ENCODE measurements around the gene MERTK.
"Not testable (repeated sequence)": the region's sequence is repeated elsewhere in the genome, so short reads cannot be mapped to it uniquely, and the experiment has no call there.

Gene MERTK

DNA sequence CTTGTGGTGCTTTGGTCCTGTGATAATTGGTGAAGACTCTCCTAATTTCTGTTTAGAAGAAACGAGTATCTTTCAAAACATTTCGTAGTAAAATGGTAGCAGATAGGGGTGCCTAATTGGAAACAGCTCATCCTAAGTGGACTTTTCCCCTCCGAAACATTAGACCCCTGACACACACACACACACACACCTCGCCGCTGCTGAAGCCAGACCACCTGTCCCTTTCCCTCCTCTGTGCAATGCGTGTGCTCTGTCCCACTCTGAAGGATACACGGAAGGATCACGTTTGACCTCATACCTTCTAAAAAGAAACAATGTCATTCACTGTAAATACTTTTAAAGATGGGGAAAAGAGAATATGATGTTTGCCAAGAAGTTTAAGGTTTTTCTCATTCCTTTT is 120.4 kb downstream of the MERTK start:
- DNase-seq = no peak

DNA sequence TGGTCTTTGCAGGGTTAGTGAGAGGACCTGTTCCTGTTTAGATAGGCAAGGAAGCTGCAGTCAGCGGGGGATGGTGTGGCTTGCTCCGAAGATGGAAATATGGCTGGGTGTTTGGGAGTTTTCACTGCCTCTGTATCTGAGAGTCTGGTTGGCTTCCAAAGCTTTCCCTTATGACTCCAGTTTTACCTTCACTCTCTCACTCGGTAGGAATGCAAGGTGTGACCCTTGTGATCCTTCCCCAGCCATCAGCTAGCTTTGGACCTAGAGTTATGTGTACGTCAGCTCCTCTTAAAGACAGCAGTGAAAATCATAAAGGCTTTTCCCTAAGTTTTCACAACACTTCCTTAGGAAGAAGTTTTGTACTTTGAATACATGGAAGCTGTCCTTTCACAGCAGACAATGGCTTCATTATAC is 121.2 kb downstream of the MERTK start:
- no peak for DNase-seq

DNA sequence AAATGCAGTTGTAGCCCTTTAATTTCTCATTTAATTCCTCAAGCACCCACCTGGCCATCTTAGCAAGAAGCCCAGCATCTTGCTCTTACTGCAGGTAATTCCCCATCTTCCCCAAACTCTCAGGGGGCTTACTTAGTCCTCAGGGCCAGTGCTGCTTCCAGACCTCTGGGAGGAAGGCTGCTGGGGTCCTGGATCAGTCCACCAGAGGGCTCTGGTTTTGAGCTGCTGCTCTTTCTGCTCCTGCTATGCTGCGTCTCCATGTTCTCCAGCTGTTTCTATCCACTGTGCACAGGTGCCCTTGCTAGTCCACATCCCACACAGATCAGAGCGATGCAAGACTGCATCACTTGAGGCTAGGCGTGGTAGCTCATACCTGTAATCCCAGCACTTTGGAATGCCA is 122.2 kb downstream of the MERTK start:
- DNase-seq = no peak

DNA sequence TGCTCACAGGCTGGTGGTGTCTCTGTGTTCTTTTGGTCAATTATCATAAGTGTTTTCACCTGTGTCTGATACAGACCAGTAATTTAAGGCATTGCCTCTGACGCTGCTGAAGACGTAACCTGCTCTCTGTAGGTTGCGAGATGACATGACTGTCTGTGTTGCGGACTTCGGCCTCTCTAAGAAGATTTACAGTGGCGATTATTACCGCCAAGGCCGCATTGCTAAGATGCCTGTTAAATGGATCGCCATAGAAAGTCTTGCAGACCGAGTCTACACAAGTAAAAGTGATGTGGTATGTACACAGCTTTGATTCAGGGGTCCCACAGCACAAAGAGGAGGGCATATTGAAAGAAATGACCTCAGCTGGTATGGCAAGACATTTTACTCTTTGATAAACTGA is 122.9 kb downstream of the MERTK start:
- DNase-seq = no peak

DNA sequence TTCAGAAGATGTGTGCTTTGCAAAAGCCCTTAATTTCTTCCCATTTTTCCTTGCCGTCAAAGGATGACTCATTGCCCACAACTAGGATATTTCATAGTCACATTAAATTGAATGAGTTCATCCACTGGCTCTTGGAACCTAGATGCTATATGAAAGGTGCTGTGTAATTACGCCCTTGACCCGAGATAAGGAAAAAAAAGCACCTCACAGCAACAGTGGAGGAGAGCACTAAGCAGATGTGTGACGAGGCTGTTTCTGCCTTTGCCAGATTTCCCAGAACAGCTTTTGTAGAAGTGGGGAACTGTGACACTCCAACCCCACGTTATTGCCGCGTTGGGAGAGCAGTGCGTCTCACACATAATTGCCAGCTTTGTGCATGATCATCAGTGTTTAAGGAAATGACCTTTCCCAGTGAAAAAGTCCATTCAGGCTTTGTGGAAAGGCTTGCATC is 123.4 kb downstream of the MERTK start:
- DNase-seq = peak; percentile 44

DNA sequence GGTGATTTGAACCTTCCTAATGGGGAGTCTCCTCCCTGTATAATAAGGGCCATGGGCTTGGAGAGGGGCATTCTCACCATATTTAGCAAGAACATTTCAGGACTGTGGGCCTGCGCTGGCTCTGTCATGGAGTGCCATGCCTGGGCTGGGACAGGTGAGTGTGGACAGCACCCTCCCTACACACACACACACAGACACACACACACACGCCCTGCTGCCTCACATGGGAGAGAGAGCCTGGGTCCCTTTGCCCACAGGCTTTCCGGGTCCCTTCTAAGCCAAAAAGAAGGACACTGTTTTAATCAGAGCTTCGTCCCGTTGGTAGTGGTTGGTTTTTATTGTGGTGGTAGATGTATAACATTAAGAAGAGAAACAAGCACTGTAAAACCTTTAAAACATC is 125.3 kb downstream of the MERTK start:
- no peak for DNase-seq

DNA sequence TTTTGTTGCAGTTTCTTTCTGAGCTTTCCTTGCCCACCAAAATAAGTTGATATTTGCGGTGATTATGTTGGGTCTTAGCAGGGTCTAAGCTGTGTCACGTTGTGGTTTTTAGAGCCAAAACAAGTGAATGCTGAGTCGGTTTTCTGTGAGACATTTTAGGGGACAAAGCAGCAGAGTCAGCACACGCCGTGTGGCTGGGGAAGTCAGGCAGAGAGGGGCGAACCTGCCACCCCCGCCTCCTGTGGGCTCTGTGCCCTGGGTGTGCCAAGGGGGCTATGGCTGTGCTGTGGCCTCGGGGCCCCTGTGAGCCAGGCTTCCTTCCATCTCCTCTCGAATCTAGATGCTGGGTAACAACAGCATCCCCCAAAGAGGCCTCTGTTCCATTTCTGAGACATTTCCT is 125.8 kb downstream of the MERTK start:
- DNase-seq = no peak

DNA sequence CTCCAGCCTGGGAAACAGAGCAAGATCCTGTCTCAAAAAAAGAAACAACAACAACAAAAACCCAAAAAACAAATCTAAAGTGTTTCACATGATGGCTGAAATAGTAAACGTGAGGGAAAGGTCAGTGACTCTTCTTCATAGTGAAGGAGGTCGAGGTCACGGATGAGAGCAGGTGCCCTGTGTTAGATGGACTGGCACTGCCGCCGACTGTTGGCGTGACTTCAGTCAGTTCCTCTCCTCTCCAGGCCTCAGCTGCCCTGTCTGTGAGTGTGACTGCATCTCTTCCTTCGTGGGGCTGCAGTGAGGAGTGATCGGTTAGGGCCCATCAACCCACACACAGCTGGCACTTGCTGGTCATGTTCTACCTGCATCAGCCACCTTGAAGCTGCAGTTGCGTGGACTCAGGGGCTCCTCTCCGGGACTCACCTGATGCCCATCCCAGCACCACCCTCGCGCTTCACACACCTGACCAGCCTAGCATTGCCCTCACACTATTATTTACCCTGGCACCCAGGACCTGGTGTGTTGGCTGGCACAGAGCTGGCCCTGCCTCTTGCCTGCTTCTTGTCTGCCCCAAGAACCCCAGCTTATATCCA is 126.6 kb downstream of the MERTK start:
- DNase-seq = no peak

DNA sequence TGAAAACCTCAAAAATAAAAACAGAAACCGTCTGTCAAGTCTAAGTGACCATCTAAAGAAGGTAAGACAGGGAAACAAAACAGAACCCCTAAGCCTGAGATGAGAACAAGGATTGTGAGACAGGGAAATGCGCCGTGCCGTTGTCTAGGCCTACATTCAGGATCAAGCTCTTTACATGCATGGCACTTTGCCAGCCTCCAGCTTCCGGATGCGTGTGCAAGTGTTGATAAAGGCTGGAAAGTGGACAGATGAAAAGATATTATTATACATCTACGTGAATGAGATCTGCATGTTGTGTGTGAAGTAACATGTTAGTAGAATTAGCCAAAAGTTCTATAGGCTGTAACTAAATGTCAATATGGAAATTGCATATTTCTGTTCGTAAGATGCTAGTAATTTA is 128.1 kb downstream of the MERTK start:
- DNase-seq = no peak

DNA sequence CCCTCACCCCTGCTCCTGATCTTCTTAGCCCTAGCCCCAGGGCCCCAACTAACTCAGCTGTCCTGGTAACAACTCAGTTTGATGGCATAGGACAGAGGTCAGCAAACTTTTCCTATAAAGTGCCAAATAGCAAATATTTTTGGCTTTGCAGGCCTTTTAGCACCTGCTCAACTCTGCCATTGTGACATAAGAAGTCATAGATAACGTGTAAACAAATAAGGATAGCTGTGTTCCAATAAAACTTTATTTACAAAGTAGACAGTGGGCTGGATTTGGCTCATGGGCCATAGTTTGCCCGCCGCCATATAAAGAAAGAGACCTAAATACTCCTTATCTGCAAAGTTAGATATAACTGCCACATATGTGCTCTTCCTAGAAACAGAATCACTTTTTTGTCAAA is 129.4 kb downstream of the MERTK start:
- DNase-seq = no peak

DNA sequence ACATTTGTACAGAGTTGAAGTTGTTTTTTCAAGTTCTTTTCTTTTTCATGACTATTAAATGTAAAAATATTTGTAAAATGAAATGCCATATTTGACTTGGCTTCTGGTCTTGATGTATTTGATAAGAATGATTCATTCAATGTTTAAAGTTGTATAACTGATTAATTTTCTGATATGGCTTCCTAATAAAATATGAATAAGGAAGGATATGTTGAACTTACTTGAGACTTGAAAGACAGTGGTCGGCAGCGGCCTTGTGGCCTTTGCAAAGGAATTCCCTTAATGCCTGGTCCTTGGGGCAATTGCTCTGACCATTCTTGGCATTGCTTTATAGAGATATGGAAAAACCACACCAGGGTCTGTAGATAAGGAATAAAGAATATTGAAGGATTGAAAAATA is 130.8 kb downstream of the MERTK start:
- no peak for DNase-seq

DNA sequence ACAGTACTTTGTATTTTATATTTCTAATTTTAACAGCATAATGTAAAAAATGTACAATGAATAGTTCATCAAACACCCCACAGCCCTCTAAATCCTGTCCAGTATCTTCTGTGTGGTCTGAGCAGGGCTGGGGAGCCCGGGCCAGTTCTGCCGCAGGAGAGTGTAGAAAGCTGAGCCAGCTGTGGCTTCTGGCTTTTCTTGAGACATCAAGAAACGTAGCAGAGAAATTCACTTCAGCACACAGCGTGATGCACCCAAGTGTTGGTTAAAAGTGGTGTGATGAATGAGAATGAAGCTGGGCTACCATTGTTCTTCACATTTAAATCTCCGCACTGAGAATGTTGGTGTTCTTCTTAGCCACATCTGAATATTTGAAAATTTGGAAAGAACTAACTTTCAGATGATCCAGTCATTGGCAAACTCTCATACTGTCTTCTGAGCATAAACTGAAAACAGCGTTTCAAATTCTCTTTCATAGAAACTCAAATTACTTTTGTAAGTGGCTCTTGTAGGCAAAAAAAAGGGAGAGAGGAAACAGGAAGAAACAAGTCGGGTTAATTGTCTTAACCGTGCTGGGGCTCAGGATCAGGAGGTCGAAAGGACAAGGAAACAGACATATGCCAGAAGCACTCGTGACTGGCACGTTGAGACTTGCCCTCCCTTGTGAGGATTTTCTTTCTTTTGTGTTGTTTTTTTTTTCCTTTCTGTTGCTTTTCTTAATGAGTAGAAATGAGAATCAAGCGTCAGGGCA is 133.2 kb downstream of the MERTK start:
- DNase-seq = peak; percentile 19

DNA sequence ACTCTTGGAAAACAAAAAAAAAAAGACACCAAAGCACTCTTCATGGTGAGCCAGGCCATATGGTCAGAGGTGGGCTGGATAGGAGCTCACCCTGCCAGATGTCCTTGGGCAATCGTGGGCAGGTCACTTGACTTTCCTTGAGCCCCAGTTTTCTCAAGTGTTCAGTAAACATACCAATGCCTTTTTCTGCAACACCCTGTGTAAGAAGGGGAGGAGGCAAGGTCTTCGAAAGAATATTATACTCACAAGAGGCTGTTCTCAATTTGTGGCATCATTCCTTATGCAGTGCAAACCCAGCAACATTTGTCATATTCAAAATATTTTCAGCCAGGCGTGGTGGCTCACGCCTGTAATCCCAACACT is 133.8 kb downstream of the MERTK start:
- DNase-seq = no peak

DNA sequence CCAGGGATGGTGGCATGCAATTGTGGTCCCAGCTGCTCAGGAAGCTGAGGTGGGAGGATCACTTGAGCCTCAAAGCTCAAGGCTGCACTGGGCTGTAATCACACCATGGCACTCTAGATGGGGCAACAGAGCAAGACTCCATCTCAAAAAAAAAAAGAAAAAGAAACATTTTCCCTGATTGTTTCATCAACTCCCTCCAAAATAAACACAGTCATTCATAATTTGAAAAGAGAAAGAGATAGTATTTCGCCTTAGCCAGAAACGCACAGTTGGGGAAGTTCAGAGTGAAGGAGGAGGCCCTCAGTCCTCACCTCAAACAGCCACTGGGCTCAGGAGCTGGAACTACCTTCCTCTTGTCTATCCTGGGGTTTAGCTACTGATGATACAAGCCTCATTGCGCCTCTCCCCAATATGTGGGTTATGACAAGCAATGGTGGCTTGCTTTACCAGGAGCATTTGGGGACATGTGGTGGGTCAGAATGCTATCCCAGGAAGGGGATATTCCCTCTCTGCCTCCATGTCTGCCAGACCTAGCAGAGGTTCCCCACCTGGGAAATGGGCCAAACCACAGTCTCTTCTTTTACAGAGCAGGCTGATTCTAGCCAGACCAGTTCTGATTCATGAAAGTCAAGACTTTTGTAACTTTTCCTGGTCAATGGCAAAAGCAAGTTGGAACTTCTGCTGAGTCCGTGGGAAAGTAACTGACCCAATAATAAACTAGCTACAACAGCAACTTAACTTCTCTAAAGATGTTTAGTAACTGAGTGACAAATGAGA is 134.5 kb downstream of the MERTK start:
- peak; percentile 82 for DNase-seq

DNA sequence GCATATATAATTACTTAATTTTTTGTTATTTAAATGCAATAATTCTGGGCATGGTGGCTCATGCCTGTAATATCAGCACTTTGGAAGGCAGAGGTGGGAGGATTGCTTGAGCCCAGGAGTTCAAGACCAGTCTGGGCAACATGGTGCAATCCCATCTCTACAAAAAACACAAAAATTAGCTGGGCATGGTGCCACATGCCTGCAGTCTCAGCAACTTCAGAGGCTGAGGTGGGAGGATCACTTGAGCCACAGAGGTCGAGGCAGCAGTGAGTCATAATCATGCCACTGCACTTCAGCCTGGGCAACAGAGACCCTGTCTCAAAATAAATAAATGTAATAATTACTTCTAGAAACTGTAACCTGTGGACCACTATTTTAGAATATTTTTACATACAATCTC is 135.2 kb downstream of the MERTK start:
- DNase-seq = peak; percentile 42

DNA sequence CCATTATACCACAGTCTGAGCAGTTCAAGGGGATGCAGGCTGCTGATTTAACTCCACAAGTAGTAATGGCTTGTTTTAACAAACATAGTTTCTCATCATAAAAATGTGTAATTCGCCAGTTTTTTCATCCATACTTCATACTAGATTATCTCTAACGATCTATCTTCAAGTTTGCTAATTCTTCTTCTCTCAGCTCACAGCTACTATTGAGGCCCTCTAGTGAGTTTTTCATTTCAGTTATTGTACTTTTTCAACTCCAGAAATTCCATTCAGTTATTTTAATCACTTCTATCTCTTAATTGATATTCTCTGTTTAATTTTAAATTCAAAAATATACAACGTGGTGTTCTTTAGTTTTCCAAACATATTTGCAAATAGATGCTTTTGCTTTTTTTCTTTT is 136.5 kb downstream of the MERTK start:
- DNase-seq = no peak

DNA sequence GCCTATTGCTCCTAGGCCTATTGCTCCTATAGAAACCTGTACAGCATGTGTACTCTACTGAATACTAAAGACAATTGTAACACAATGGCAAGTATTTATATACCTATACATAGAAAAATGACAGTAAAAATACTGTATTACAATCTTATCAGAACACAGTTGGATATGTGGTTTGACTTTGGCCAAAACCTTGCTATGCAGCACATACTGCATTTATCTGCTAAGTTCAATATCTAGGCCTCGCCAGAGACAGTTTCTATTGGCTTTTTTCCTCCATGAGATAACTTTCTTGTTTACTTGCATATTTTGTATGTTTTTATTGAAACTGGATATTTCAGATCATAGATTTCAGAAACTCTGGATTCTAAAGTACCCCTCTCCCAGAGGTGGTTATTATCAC is 137.4 kb downstream of the MERTK start:
- DNase-seq = no peak

DNA sequence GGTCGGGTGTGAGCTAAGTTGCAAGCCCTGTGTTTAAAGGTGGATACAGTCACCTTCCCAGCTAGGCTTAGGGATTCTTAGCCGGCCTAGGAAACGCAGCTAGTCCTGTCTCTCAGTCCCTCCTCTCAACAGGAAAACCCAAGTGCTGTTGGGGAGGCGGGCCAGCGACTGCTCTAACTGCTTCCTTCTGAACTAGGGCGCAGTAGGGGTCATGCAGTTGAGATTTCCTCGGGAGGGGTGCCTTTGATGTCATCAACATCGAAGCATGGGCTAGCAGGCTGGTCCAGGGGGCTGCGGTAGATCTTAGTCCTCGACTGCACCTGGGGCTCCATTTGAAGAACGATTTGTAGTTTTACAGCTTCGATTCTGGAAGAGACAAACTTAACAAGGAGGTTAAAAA is 141.1 kb downstream of the MERTK start:
- not testable (repeated sequence) for DNase-seq

DNA sequence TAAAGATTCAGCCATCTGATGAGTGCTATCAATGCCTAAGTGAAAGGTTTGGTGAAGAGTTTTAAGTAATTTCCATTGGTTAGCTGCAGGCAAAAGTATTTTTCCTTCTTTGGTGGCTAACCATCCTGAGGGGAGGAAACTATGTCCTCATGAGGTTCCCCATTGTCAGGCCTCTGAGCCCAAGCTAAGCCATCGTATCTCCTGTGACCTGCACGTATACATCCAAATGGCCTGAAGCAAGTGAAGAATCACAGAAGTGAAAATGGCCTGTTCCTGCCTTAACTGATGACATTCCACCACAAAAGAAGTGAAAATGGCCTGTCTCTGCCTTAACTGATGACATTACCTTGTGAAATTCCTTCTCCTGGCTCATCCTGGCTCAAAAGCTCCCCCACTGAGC is 141.7 kb downstream of the MERTK start:
- DNase-seq = not testable (repeated sequence)

DNA sequence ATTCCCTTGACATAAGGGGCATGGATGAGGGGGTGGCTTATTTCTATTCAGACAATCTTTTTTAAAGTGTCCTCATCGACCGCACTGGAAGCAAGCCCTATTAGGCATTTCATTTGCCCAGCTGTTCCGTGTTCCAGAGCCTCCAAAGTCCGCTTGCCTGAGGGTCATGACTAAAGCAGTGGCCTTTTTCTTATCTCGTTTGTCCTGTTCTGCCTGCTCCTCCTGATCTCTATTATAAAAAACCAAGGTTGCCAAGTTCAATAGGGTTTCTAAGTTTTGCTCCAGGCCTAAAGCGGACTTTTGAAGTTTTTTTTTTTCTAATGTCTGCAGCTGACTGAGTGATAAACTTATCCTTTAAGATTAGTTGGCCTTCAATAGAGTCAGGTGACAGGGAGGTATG is 143.1 kb downstream of the MERTK start:
- not testable (repeated sequence) for DNase-seq

DNA sequence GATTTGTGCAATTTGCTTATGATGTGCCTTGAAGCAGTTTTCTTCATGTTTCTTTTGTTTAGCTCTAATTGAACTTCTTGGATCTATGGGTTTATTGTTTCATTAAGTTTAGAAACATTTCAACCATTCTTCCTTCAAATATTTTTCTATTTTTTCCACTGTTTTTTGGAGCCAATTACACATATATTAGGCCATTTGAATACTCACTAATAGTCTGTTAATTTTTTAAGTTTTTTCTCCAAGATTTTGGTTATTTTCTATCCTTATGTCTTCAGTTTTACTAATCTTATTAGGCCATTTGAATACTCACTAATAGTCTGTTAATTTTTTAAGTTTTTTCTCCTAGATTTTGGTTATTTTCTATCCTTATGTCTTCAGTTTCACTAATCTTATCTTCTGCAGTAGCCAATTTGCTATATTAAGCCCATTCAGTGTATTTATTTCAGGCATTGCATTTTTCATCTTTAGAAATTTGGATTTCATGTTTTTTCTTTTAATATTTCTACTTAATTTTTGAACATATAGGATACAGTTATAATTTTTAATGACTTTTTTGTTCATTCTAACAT is 147.1 kb downstream of the MERTK start:
- no peak for DNase-seq

DNA sequence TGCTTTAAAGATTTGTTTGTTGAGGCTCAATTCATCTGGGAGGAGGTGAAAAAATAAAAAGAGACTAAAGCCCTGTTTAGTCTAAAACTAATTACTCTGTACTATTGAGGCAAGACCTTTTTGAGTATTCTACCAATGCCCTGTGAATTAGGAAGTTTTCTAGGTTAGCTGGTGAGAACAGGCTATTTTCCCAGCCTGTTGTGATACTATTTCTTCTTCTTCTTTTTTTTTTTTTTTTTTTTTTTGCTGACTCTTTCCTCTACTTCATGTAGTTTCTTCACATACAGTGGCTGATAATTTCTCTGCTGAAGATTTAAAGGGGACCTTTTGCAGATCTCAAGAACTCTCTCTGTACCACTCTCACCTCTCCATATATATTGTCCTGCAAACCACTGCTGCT is 147.8 kb downstream of the MERTK start:
- DNase-seq = no peak

DNA sequence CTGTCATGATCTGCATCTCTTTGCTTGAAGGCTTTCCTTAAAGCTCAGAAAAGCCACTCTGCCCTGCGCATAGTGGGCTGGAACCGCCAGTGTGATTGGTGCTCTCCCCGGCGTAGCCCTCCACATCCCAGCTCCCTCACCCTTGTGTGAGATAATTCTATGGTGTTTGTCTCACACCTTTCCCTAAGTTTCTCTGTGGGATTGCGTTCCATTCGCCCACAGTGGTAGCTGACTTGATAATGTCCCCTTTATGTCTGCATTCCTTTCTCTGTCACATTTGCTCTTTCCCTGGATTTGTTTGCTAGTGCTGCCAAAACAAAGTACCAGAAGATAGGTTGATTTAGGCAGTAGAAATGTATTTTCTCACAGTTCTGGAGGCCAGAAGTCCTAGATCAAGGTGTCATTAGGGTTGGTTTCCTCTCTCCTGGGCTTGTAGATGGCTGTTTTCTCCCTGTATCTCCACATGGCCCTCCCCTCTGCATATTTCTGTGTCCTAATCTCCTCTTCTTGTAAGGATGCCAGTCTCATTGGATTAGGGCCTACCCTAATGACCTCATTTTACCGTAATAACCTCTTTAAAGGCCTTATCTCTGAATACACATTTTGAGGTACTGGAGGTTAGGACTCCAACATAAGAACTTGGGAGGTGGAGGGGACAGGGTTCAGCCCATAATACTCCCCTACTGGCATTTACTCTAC is 149.3 kb downstream of the MERTK start:
- DNase-seq = no peak
